Measurements from ENCODE around the gene CMTM8.

The CMTM8 gene

GRCh38 chr3:32308378-32308777 is 69.9 kb downstream of the CMTM8 start:
- DNase-seq (ENCODE audit: low read depth): no peak

GRCh38 chr3:32309654-32310242 is 71.3 kb downstream of the CMTM8 start:
- no peak for DNase-seq (ENCODE audit: low read depth)

- DNase-seq (ENCODE audit: low read depth): no peak
These were observed 71.9 kb downstream of the CMTM8 start for GRCh38 chr3:32310336-32310735.

GRCh38 chr3:32310918-32311839 is 72.7 kb downstream of the CMTM8 start:
- DNase-seq (ENCODE audit: low read depth): no peak

- DNase-seq (ENCODE audit: low read depth): no peak
These were observed 73.8 kb downstream of the CMTM8 start for GRCh38 chr3:32312251-32312650.

GRCh38 chr3:32313169-32313568 is 74.7 kb downstream of the CMTM8 start:
- DNase-seq (ENCODE audit: low read depth): no peak

- no peak for DNase-seq (ENCODE audit: low read depth)
These were observed 75.4 kb downstream of the CMTM8 start for GRCh38 chr3:32313723-32314473.

GRCh38 chr3:32315441-32315840 is 77.0 kb downstream of the CMTM8 start:
- DNase-seq (ENCODE audit: low read depth): no peak

GRCh38 chr3:32316319-32316718 is 77.8 kb downstream of the CMTM8 start:
- DNase-seq (ENCODE audit: low read depth): no peak

- no peak for DNase-seq (ENCODE audit: low read depth)
These were observed 78.5 kb downstream of the CMTM8 start for GRCh38 chr3:32316976-32317375.

- DNase-seq (ENCODE audit: low read depth): no peak
These were observed 81.1 kb downstream of the CMTM8 start for GRCh38 chr3:32319607-32320006.

- no peak for DNase-seq (ENCODE audit: low read depth)
These were observed 81.6 kb downstream of the CMTM8 start for GRCh38 chr3:32320080-32320479.

GRCh38 chr3:32321095-32321790 is 82.8 kb downstream of the CMTM8 start:
- no peak for DNase-seq (ENCODE audit: low read depth)

GRCh38 chr3:32322311-32322710 is 83.8 kb downstream of the CMTM8 start:
- DNase-seq (ENCODE audit: low read depth): no peak

GRCh38 chr3:32323604-32324003 is 85.1 kb downstream of the CMTM8 start:
- DNase-seq (ENCODE audit: low read depth): no peak

- no peak for DNase-seq (ENCODE audit: low read depth)
These were observed 86.7 kb downstream of the CMTM8 start for GRCh38 chr3:32325201-32325600.

GRCh38 chr3:32325927-32326326 is 87.4 kb downstream of the CMTM8 start:
- no peak for DNase-seq (ENCODE audit: low read depth)

- DNase-seq (ENCODE audit: low read depth): no peak
These were observed 88.3 kb downstream of the CMTM8 start for GRCh38 chr3:32326795-32327194.

GRCh38 chr3:32334675-32335074 is 96.2 kb downstream of the CMTM8 start:
- no peak for DNase-seq (ENCODE audit: low read depth)

GRCh38 chr3:32335365-32336112 is 97.1 kb downstream of the CMTM8 start:
- DNase-seq (ENCODE audit: low read depth): no peak

GRCh38 chr3:32336113-32336498 is 97.6 kb downstream of the CMTM8 start:
- DNase-seq (ENCODE audit: low read depth): no peak

GRCh38 chr3:32337505-32337904 is 99.0 kb downstream of the CMTM8 start:
- DNase-seq (ENCODE audit: low read depth): no peak

Measured in non-pigmented ciliary epithelial cell (primary cell).